ENCODE results near the gene THSD4.

The THSD4 gene

GRCh38 chr15:71788646-71789579 lies 673.6 kb downstream of the THSD4 start:
- no peaks in the 10 kb centered on the region for H3K27me3 ChIP-seq (ENCODE audit: insufficient read depth, low read length, poor library complexity, severe bottlenecking)
- H4K20me1 ChIP-seq (ENCODE audit: insufficient read depth, low read length, poor library complexity, severe bottlenecking): no peaks in the 10 kb centered on the region
- H3K9ac ChIP-seq (ENCODE audit: low read depth, low read length, poor library complexity, severe bottlenecking): no peak overlapping the region
- no peaks in the 10 kb centered on the region for H3K9me2 ChIP-seq (replicated peaks; ENCODE audit: low read depth, low read length)
- no peak overlapping the region for H3K4me3 ChIP-seq (ENCODE audit: low read length, poor library complexity, severe bottlenecking)
- H3K4me2 ChIP-seq (ENCODE audit: low read depth, low read length, poor library complexity, severe bottlenecking): no peak overlapping the region
- no peaks in the 10 kb centered on the region for H3F3A ChIP-seq (ENCODE audit: low read depth)
- peaks cover 9% of the 10 kb centered on the region for H3K4me1 ChIP-seq (ENCODE audit: insufficient read depth, low read length, poor library complexity, severe bottlenecking)
- H3K36me3 ChIP-seq (ENCODE audit: insufficient read depth, low read length): no peaks in the 10 kb centered on the region
- TF ChIP-seq CTCF (conservative IDR thresholded peaks at IDR 0.05; ENCODE audit: low read length) (no peak), EZH2phosphoT487 (IDR thresholded peaks at IDR 0.05; ENCODE audit: borderline replicate concordance) (no peak)
- no peaks in the 10 kb centered on the region for H3K9me3 ChIP-seq (ENCODE audit: insufficient read depth, low read depth, low read length)
- H3K79me2 ChIP-seq (ENCODE audit: insufficient read depth, low read length): no peaks in the 10 kb centered on the region
- H2AFZ ChIP-seq (ENCODE audit: low read length): no peak overlapping the region

DNA sequence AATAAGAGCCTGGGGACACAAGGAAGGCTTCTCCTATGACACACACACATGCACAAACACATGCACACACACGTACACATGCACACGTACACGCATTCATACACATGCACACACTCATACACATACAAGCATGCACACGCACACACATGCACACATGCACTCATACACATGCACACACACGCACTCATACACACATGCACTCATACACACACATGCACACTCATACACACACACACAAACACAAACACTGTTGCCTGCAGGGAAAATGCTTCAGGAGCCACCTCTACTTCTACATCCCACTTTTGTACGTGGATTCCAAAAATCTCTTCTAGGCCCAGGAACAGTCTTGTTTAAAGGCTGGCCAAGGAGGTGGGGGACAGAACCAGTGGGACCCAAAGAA lies 674.3 kb downstream of the THSD4 start:
- TF ChIP-seq EZH2phosphoT487 (IDR thresholded peaks at IDR 0.05; ENCODE audit: borderline replicate concordance): no peak
- TF ChIP-seq CTCF (conservative IDR thresholded peaks at IDR 0.05; ENCODE audit: low read length): no peak
- H3K9me2 ChIP-seq (replicated peaks; ENCODE audit: low read depth, low read length): no peaks in the 10 kb centered on the region
- no peaks in the 10 kb centered on the region for H4K20me1 ChIP-seq (ENCODE audit: insufficient read depth, low read length, poor library complexity, severe bottlenecking)
- H3F3A ChIP-seq (ENCODE audit: low read depth): no peaks in the 10 kb centered on the region
- no peaks in the 10 kb centered on the region for H3K27me3 ChIP-seq (ENCODE audit: insufficient read depth, low read length, poor library complexity, severe bottlenecking)
- H3K9me3 ChIP-seq (ENCODE audit: insufficient read depth, low read depth, low read length): no peaks in the 10 kb centered on the region
- no peak overlapping the region for H2AFZ ChIP-seq (ENCODE audit: low read length)
- no peaks in the 10 kb centered on the region for H3K79me2 ChIP-seq (ENCODE audit: insufficient read depth, low read length)
- H3K4me2 ChIP-seq (ENCODE audit: low read depth, low read length, poor library complexity, severe bottlenecking): no peak overlapping the region
- no peaks in the 10 kb centered on the region for H3K36me3 ChIP-seq (ENCODE audit: insufficient read depth, low read length)
- H3K4me3 ChIP-seq (ENCODE audit: low read length, poor library complexity, severe bottlenecking): no peak overlapping the region
- peaks cover 9% of the 10 kb centered on the region for H3K4me1 ChIP-seq (ENCODE audit: insufficient read depth, low read length, poor library complexity, severe bottlenecking)
- no peak overlapping the region for H3K9ac ChIP-seq (ENCODE audit: low read depth, low read length, poor library complexity, severe bottlenecking)

DNA sequence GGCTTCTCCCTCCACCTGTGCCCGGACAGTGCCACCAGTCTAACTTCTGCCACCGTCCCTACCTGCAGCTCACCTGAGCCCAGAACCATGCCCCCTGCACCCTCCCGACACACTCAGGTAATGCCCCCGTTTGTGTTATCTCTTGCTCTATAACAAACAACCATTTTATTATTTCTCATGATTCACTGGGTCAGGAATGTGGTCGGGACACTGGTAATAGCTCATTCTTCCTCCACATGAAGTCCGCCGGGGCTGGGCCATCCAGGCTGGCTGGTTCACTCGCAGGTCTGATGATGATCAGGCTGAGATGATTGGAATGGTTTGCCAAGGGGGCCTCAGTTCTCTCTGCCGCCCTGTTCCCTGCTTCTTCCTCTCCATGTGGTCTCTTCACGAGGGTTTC lies 674.8 kb downstream of the THSD4 start:
- H3F3A ChIP-seq (ENCODE audit: low read depth): no peaks in the 10 kb centered on the region
- no peaks in the 10 kb centered on the region for H3K79me2 ChIP-seq (ENCODE audit: insufficient read depth, low read length)
- H2AFZ ChIP-seq (ENCODE audit: low read length): no peak overlapping the region
- no peaks in the 10 kb centered on the region for H3K9me2 ChIP-seq (replicated peaks; ENCODE audit: low read depth, low read length)
- H3K9ac ChIP-seq (ENCODE audit: low read depth, low read length, poor library complexity, severe bottlenecking): no peak overlapping the region
- no peak overlapping the region for H3K4me3 ChIP-seq (ENCODE audit: low read length, poor library complexity, severe bottlenecking)
- H4K20me1 ChIP-seq (ENCODE audit: insufficient read depth, low read length, poor library complexity, severe bottlenecking): no peaks in the 10 kb centered on the region
- no peak overlapping the region for H3K4me2 ChIP-seq (ENCODE audit: low read depth, low read length, poor library complexity, severe bottlenecking)
- no peaks in the 10 kb centered on the region for H3K36me3 ChIP-seq (ENCODE audit: insufficient read depth, low read length)
- TF ChIP-seq CTCF (conservative IDR thresholded peaks at IDR 0.05; ENCODE audit: low read length) (no peak), EZH2phosphoT487 (IDR thresholded peaks at IDR 0.05; ENCODE audit: borderline replicate concordance) (no peak)
- H3K4me1 ChIP-seq (ENCODE audit: insufficient read depth, low read length, poor library complexity, severe bottlenecking): peaks cover 9% of the 10 kb centered on the region
- no peaks in the 10 kb centered on the region for H3K9me3 ChIP-seq (ENCODE audit: insufficient read depth, low read depth, low read length)
- H3K27me3 ChIP-seq (ENCODE audit: insufficient read depth, low read length, poor library complexity, severe bottlenecking): no peaks in the 10 kb centered on the region

All from Loucy (cell line).